ENCODE results near the gene PCSK2. TPM values are rescaled to one million over a fixed set of nuclear protein-coding genes. Genes with fewer than 3 reads are reported as not detected.

Gene PCSK2
- total RNA-seq, 1 donor from 2014 or later = 11.5 TPM

- Mint-ChIP-seq H3K4me1 (ENCODE audit: low read depth) (peaks cover 31% of the 10 kb centered on the region), H3K27me3 (peaks cover 22% of the 10 kb centered on the region), H3K27ac (no peak overlapping the region), H3K9me3 (ENCODE audit: low read depth) (no peaks in the 10 kb centered on the region), H3K36me3 (ENCODE audit: insufficient read depth) (no peaks in the 10 kb centered on the region), H3K4me3 (ENCODE audit: low read depth) (no peak overlapping the region)
- no peak for DNase-seq (ENCODE audit: low spot score, unreplicated experiment)
- TF ChIP-seq CTCF (IDR thresholded peaks at IDR 0.05; ENCODE audit: unreplicated experiment) = no peak
Measured at GRCh38 chr20:17314264-17314663, 87.4 kb downstream of the PCSK2 start.

GRCh38 chr20:17315407-17316231 is 88.8 kb downstream of the PCSK2 start:
- no peak for DNase-seq (ENCODE audit: low spot score, unreplicated experiment)
- H3K4me1 Mint-ChIP-seq (ENCODE audit: low read depth) = peaks cover 33% of the 10 kb centered on the region
- no peak for TF ChIP-seq CTCF (IDR thresholded peaks at IDR 0.05; ENCODE audit: unreplicated experiment)
- H3K27ac Mint-ChIP-seq = no peak overlapping the region
- H3K9me3 Mint-ChIP-seq (ENCODE audit: low read depth) = no peaks in the 10 kb centered on the region
- no peaks in the 10 kb centered on the region for H3K36me3 Mint-ChIP-seq (ENCODE audit: insufficient read depth)
- H3K27me3 Mint-ChIP-seq = peaks cover 29% of the 10 kb centered on the region
- no peak overlapping the region for H3K4me3 Mint-ChIP-seq (ENCODE audit: low read depth)

- Mint-ChIP-seq H3K27ac (no peak overlapping the region), H3K4me3 (ENCODE audit: low read depth) (no peak overlapping the region), H3K36me3 (ENCODE audit: insufficient read depth) (no peaks in the 10 kb centered on the region), H3K27me3 (peaks cover 32% of the 10 kb centered on the region), H3K4me1 (ENCODE audit: low read depth) (peaks cover 42% of the 10 kb centered on the region), H3K9me3 (ENCODE audit: low read depth) (no peaks in the 10 kb centered on the region)
- no peak for DNase-seq (ENCODE audit: low spot score, unreplicated experiment)
- TF ChIP-seq CTCF (IDR thresholded peaks at IDR 0.05; ENCODE audit: unreplicated experiment) = no peak
Measured at GRCh38 chr20:17316316-17317038, 89.6 kb downstream of the PCSK2 start.

GRCh38 chr20:17317341-17317740 is 90.5 kb downstream of the PCSK2 start:
- Mint-ChIP-seq H3K27me3 (peaks cover 32% of the 10 kb centered on the region), H3K36me3 (ENCODE audit: insufficient read depth) (no peaks in the 10 kb centered on the region), H3K4me1 (ENCODE audit: low read depth) (peaks cover 47% of the 10 kb centered on the region), H3K9me3 (ENCODE audit: low read depth) (no peaks in the 10 kb centered on the region), H3K4me3 (ENCODE audit: low read depth) (no peak overlapping the region), H3K27ac (no peak overlapping the region)
- no peak for DNase-seq (ENCODE audit: low spot score, unreplicated experiment)
- TF ChIP-seq CTCF (IDR thresholded peaks at IDR 0.05; ENCODE audit: unreplicated experiment) = no peak

GRCh38 chr20:17320456-17320855 is 93.6 kb downstream of the PCSK2 start:
- no peak for TF ChIP-seq CTCF (IDR thresholded peaks at IDR 0.05; ENCODE audit: unreplicated experiment)
- Mint-ChIP-seq H3K27ac (no peak overlapping the region), H3K4me1 (ENCODE audit: low read depth) (peaks cover 33% of the 10 kb centered on the region), H3K27me3 (peaks cover 53% of the 10 kb centered on the region), H3K36me3 (ENCODE audit: insufficient read depth) (no peaks in the 10 kb centered on the region), H3K9me3 (ENCODE audit: low read depth) (peaks cover 3% of the 10 kb centered on the region), H3K4me3 (ENCODE audit: low read depth) (no peak overlapping the region)
- DNase-seq (ENCODE audit: low spot score, unreplicated experiment) = no peak

All from progenitor cell of endocrine pancreas (in vitro differentiated cells).